Large intestine (tissue), 3 donors: Measurements from ENCODE around the gene MFSD2B. TPM values are rescaled to one million over a fixed set of nuclear protein-coding genes. Genes with fewer than 3 reads are reported as not detected.

Experiments
- DNase-seq, 2 donors: peaks; one replicate each; pipeline versions ENCODE4 v3.0.0 to v3.0.0-alpha.2; 2013
- H3K27ac ChIP-seq: one replicate; pipeline ENCODE4 v1.5.1; 2013; ENCODE audit warnings: low read length
- H3K27me3 ChIP-seq: 2 replicates; pipeline ENCODE4 v1.6.1; 2013; ENCODE audit warnings: low read length; ENCODE audit not compliant: control insufficient read depth, insufficient read depth
- H3K36me3 ChIP-seq: 2 replicates; pipeline ENCODE4 v1.6.1; 2013; ENCODE audit warnings: low read length; ENCODE audit not compliant: control insufficient read depth, insufficient read depth
- H3K4me1 ChIP-seq: one replicate; pipeline ENCODE4 v1.6.1; 2013; ENCODE audit warnings: low read length; ENCODE audit not compliant: control insufficient read depth, insufficient read depth
- H3K4me3 ChIP-seq: one replicate; pipeline ENCODE4 v1.5.1; 2013; ENCODE audit warnings: low read length
- H3K9me3 ChIP-seq: one replicate; pipeline ENCODE4 v1.6.1; 2013; ENCODE audit warnings: mild to moderate bottlenecking, low read depth, low read length, moderate library complexity; ENCODE audit not compliant: control insufficient read depth
- WGBS: methylation state at CpG from one replicate; pipeline ENCODE4 v1.1.5; 2013; ENCODE audit warnings: low lambda C conversion rate; ENCODE audit not compliant: insufficient coverage; 5-methylcytosine and 5-hydroxymethylcytosine counted together
- polyA plus RNA-seq: library from polyadenylated mRNA; unstranded; fragments of 120-200 nt; gene quantifications from one replicate; pipeline ENCODE4 v1.2.1, GENCODE V29; 2013

MFSD2B gene
- polyA plus RNA-seq, 1 donor, result 0.58 TPM

DNA sequence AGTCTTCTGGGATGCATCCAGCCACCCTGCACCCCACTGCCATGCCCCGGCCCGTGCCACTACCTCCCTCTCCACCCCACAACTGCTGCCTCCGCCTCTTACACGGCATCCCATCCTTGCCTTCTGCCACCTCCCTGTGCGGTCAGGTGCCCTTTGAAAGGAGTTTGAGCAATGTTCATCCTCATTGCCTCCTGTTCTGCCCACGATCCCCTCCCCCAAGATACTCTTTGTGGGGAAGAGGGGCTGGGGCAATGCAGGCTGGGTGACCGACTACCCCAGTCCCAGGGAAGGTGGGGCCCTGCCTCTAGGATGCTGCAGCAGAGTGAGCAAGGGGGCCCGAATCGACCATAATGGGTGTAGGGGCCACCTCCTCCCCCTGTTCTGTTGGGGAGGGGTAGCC lies 8.4 kb downstream of the MFSD2B start:
- WGBS, result no CpG with 5 or more reads among the region's 9 CpGs
- no peak for DNase-seq
- Histone ChIP-seq H3K9me3 (no peaks in the 10 kb centered on the region), H3K36me3 (no peaks in the 10 kb centered on the region), H3K27me3 (peaks cover 1% of the 10 kb centered on the region), H3K27ac (no peak overlapping the region), H3K4me3 (no peak overlapping the region), H3K4me1 (no peaks in the 10 kb centered on the region)

DNA sequence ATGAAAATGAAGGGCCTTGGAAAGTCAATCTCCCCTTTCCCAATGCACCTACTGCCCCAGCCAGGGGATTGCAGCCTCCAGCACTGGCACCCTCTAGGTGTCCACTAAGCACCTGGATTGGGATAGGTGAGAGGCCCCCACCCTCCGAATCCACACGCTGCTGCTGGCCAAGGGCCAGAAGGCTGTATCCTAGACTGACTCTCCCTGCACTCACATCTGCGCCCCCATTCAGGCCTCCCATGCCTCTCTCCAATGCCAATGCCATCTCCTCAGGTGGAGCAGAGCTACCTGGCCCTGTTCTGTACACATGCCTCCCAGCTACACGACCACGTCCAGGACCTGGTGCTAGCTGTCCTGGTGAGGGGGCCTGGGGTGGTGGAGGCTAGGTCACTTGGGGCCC lies 9.8 kb downstream of the MFSD2B start:
- Histone ChIP-seq H3K4me1 (no peaks in the 10 kb centered on the region), H3K36me3 (peaks cover 3% of the 10 kb centered on the region), H3K27ac (no peak overlapping the region), H3K9me3 (no peaks in the 10 kb centered on the region), H3K4me3 (no peak overlapping the region), H3K27me3 (no peaks in the 10 kb centered on the region)
- WGBS, result no CpG with 5 or more reads among the region's 5 CpGs
- no peak for DNase-seq

- no peak overlapping the region for H3K4me3 ChIP-seq
- no peak overlapping the region for H3K27ac ChIP-seq
- H3K27me3 ChIP-seq, result no peaks in the 10 kb centered on the region
- no peaks in the 10 kb centered on the region for H3K4me1 ChIP-seq
- no peaks in the 10 kb centered on the region for H3K9me3 ChIP-seq
- H3K36me3 ChIP-seq, result peaks cover 6% of the 10 kb centered on the region
- no CpG with 5 or more reads among the region's 4 CpGs for WGBS
- no peak for DNase-seq
These were observed 10.4 kb downstream of the MFSD2B start for GRCh38 chr2:24020244-24020643.

DNA sequence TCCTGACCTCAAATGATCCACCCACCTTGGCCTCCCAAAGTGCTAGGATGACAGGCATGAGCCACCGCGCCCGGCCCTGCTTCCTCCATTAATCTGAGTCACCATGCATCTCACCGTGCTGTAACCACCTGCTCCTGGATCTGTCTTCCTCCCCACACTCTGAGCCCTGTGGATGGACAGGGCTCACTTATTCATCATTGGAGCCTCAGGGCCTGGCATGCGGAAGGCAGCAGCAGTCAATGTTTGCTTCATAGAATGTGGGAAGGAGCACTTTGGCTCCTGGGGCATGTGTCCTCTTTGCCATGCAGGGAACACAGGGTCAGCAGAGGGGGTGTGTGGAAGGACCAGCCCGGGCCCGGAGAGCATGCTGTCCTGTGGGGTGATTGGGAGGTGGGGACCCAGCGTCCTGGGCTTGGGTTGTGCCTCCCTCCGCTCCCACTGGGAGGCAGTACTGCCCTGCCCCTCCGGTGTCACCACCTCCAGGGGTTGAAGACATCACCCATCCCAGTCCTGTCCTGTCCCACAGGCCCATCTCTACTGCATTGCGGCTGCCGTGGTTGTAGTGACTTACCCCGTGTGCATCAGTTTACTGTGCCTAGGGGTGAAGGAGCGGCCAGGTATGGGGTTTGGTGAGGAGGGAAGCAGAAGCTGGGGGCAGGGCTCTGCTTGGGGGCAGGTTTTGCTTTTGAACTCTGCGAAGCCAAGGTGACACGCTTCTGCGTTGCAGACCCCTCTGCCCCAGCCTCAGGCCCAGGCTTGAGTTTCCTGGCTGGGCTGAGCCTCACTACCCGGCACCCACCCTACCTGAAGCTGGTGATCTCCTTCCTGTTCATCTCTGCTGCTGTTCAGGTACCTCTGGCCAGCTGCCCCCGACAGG lies 11.5 kb downstream of the MFSD2B start:
- no peak overlapping the region for H3K27ac ChIP-seq
- WGBS, result no CpG with 5 or more reads among the region's 19 CpGs
- no peak for DNase-seq
- H3K9me3 ChIP-seq, result no peaks in the 10 kb centered on the region
- H3K4me1 ChIP-seq, result no peaks in the 10 kb centered on the region
- no peaks in the 10 kb centered on the region for H3K27me3 ChIP-seq
- H3K4me3 ChIP-seq, result no peak overlapping the region
- H3K36me3 ChIP-seq, result peaks cover 11% of the 10 kb centered on the region

GRCh38 chr2:24022324-24022974 lies 12.6 kb downstream of the MFSD2B start:
- DNase-seq, result no peak
- H3K36me3 ChIP-seq, result peaks cover 13% of the 10 kb centered on the region
- no peaks in the 10 kb centered on the region for H3K27me3 ChIP-seq
- H3K27ac ChIP-seq, result no peak overlapping the region
- H3K9me3 ChIP-seq, result no peaks in the 10 kb centered on the region
- whole genome bisulfite sequencing, result no CpG with 5 or more reads among the region's 14 CpGs
- H3K4me3 ChIP-seq, result no peak overlapping the region
- no peaks in the 10 kb centered on the region for H3K4me1 ChIP-seq

GRCh38 chr2:24022975-24023575 lies 13.2 kb downstream of the MFSD2B start:
- Histone ChIP-seq H3K27ac (no peak overlapping the region), H3K4me3 (no peak overlapping the region), H3K4me1 (no peaks in the 10 kb centered on the region), H3K27me3 (no peaks in the 10 kb centered on the region), H3K9me3 (no peaks in the 10 kb centered on the region), H3K36me3 (peaks cover 13% of the 10 kb centered on the region)
- no peak for DNase-seq
- no CpG with 5 or more reads among the region's 16 CpGs for WGBS

DNA sequence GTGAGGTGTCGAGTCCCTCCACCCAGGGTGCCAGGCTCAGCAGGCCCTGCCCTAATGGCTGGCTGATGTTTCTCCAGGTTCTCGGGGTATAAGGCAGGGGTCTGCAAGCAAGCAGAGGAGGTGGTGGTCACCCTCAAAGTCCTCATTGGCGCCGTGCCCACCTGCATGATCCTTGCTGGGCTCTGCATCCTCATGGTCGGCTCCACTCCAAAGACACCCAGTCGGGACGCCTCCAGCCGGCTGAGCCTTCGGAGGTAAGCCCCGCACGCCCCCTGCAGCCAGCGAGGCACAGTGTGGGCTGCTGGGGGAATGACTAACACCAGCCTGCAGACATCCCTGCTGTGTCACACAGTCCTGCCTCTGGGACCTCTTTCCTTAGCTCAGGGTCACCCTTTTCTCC lies 14.1 kb downstream of the MFSD2B start:
- Histone ChIP-seq H3K4me1 (no peaks in the 10 kb centered on the region), H3K36me3 (peaks cover 13% of the 10 kb centered on the region), H3K4me3 (no peak overlapping the region), H3K27ac (no peak overlapping the region), H3K9me3 (no peaks in the 10 kb centered on the region), H3K27me3 (no peaks in the 10 kb centered on the region)
- WGBS, result no CpG with 5 or more reads among the region's 12 CpGs
- no peak for DNase-seq

GRCh38 chr2:24024996-24025663 lies 15.2 kb downstream of the MFSD2B start:
- Histone ChIP-seq H3K27me3 (no peaks in the 10 kb centered on the region), H3K27ac (no peak overlapping the region), H3K36me3 (peaks cover 21% of the 10 kb centered on the region), H3K4me3 (no peak overlapping the region), H3K4me1 (no peaks in the 10 kb centered on the region), H3K9me3 (no peaks in the 10 kb centered on the region)
- no CpG with 5 or more reads among the region's 17 CpGs for WGBS
- no peak for DNase-seq

- no peaks in the 10 kb centered on the region for H3K4me1 ChIP-seq
- no peak overlapping the region for H3K4me3 ChIP-seq
- no CpG with 5 or more reads among the region's 2 CpGs for WGBS
- no peaks in the 10 kb centered on the region for H3K9me3 ChIP-seq
- peaks cover 30% of the 10 kb centered on the region for H3K36me3 ChIP-seq
- no peak for DNase-seq
- H3K27me3 ChIP-seq, result no peaks in the 10 kb centered on the region
- no peak overlapping the region for H3K27ac ChIP-seq
These were observed 16.3 kb downstream of the MFSD2B start for GRCh38 chr2:24026233-24026632.

DNA sequence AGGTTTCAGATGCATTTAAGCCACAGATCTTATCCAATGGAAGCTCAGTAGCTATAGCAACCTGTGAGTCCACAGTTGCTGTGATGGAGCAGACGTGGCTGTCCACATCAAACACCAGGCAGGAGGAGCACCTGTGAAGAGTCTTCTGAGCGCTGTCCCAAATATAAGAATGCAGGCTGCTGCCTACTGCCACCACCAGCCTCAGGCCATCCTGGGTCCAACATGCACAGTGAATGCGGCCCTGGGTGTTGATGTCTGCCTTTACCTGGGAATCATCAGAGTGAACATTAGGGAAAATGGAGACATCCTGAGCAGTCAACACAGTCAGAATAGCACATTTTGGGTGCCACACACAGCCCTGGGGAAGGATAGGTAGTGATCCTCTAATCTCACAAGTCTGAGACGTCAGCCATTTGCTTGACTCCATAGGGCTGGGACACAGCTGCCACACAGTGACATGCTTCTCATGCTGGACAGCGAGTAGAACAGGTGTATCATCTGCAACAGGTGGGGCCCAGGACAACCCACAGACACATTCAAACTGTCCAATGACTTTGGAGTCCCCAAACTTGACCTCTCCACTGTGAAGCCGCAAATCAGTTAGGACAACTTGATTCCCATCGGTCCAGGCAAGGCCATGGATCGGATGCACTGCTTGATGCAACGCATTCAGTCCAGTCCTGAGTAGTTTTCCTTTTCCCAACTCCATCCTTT lies 29.1 kb downstream of the MFSD2B start:
- Histone ChIP-seq H3K4me3 (no peak overlapping the region), H3K27ac (no peak overlapping the region), H3K4me1 (no peaks in the 10 kb centered on the region), H3K36me3 (peaks cover 25% of the 10 kb centered on the region), H3K9me3 (no peaks in the 10 kb centered on the region), H3K27me3 (no peaks in the 10 kb centered on the region)
- no peak for DNase-seq
- WGBS, result 100% methylated on average over 2 of the region's 9 CpGs
